Measurements from ENCODE around the gene AFF3.

GRCh38 chr2:99812426-99812825 is 330.0 kb downstream of the AFF3 start:
- TF ChIP-seq, protein P1, sequence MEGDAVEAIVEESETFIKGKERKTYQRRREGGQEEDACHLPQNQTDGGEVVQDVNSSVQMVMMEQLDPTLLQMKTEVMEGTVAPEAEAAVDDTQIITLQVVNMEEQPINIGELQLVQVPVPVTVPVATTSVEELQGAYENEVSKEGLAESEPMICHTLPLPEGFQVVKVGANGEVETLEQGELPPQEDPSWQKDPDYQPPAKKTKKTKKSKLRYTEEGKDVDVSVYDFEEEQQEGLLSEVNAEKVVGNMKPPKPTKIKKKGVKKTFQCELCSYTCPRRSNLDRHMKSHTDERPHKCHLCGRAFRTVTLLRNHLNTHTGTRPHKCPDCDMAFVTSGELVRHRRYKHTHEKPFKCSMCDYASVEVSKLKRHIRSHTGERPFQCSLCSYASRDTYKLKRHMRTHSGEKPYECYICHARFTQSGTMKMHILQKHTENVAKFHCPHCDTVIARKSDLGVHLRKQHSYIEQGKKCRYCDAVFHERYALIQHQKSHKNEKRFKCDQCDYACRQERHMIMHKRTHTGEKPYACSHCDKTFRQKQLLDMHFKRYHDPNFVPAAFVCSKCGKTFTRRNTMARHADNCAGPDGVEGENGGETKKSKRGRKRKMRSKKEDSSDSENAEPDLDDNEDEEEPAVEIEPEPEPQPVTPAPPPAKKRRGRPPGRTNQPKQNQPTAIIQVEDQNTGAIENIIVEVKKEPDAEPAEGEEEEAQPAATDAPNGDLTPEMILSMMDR (IDR thresholded peaks at IDR 0.05; ENCODE audit: poor library complexity) = no peak
- no peak for TF ChIP-seq EZH2phosphoT487 (IDR thresholded peaks at IDR 0.05; ENCODE audit: low read depth, severe bottlenecking, unreplicated experiment)

Data from hepatocyte (in vitro differentiated cells).